ENCODE data around the gene C20orf144.
"Not testable (repeated sequence)": the region's sequence is repeated elsewhere in the genome, so short reads cannot be mapped to it uniquely, and the experiment has no call there.

C20orf144 gene

DNA sequence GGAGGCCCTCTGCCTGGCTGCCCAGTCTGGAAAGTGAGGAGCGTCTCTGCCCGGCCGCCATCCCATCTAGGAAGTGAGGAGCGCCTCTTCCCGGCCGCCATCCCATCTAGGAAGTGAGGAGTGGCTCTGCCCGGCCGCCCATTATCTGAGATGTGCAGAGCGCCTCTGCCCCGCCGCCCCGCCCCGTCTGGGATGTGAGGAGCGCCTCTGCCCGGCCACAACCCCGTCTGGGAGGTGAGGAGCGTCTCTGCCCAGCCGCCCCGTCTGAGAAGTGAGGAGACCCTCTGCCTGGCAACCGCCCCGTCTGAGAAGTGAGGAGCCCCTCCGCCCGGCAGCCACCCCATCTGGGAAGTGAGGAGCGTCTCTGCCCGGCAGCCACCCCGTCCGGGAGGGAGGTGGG is 36.8 kb downstream of the C20orf144 start:
- not testable (repeated sequence) for DNase-seq

DNA sequence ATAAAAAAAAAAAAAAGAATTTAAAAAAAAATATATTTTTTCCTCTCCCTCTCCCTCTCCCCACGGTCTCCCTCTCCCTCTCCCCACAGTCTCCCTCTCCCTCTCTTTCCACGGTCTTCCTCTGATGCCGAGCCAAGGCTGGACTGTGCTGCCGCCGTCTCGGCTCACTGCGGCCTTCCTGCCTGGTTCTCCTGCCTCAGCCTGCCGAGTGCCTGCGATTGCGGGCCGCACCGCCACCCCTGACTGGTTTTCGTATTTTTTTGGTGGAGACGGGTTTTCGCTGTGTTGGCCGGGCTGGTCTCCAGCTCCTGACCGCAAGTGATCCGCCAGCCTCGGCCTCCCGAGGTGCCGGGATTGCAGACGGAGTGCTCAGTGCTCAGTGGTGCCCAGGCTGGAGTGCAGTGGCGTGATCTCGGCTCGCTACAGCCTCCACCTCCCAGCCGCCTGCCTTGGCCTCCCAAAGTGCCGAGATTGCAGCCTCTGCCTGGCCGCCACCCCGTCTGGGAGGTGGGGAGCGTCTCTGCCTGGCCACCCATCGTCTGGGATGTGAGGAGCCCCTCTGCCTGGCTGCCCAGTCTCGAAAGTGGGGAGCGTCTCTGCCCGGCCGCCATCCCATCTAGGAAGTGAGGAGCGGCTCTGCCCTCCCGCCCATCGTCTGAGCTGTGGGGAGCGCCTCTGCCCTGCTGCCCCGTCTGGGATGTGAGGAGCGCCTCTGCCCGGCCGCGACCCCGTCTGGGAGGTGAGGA is 38.7 kb downstream of the C20orf144 start:
- DNase-seq, result not testable (repeated sequence)

DNA sequence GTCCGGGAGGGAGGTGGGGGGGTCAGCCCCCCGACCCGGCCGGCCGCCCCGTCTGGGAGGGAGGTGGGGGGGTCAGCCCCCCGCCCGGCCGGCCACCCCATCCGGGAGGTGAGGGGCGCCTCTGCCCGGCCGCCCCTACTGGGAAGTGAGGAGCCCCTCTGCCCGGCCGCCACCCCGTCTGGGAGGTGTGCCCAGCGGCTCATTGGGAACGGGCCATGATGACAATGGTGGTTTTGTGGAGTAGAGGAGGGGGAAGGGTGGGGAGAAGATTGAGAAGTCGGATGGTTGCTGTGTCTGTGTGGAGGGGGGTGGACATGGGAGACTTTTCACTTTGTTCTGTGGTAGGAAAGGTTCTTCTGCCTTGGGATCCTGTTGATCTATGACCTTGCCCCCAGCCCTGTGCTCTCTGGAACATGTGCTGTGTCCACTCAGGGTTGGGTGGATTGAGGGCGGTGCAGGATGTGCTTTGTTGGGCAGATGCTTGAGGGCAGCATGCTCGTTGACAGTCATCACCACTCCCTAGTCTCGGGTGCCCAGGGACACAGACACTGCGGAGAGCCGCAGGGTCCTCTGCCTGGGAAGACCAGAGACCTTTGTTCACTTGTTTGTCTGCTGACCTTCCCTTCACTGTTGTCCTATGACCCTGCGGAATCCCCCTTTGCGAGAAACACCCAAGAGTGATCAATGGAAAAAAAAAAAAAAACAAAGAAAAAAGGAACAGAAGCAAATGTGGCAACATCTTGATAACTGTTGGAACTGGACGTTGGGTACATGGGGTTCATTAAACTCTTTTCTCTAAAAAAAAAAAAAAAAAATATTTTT is 39.7 kb downstream of the C20orf144 start:
- no peak for DNase-seq

DNA sequence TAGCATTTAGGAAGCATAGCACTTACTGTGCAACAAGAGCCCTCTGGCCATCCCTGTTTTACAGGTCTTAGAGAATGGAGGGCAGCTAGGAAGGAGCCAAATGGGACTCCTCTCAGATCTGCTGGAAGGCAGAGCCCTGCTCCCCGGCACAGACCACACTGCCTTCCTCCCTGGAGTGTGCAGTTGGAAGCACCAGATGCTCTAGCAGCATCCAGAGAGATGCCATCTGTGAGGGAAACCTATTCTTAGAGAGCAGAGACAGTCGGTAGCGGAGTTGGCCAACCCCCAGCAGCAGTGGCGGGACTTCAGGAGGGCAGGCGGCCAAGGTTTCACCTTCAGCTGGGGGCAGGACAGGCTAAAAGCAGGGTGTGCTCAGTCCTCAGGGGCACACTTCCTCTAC is 40.7 kb downstream of the C20orf144 start:
- DNase-seq, result no peak

DNA sequence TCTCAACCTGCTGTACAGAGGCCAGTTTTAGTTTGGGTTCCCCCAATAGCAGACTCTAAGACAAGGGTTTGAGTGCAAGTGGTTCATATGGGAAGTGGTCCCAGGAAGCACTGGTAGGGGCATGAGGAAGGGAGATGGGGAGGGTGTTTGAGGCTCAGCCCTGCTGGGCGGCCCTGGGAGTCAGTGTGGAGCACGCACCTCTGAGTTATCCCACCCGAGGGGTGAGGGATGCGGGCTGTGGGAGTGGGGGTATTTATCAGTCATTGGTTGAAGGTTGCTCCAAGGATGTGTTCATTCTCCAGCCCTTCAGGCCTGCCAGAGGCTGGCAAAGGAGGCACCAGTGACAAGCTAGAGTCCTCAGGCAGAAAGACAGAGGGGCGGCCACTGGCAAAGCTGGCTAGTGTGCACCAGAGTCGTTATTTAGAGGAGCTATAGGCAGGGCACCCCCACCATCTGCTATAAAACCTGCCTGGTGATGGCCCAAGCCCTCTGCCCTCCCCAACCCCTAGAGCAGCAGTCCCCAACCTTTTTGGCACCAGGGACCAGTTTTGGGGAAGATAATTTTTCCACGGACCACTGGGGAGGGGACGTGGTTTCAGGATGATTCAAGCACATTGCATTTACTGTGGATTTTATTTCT is 41.5 kb downstream of the C20orf144 start:
- no peak for DNase-seq

DNA sequence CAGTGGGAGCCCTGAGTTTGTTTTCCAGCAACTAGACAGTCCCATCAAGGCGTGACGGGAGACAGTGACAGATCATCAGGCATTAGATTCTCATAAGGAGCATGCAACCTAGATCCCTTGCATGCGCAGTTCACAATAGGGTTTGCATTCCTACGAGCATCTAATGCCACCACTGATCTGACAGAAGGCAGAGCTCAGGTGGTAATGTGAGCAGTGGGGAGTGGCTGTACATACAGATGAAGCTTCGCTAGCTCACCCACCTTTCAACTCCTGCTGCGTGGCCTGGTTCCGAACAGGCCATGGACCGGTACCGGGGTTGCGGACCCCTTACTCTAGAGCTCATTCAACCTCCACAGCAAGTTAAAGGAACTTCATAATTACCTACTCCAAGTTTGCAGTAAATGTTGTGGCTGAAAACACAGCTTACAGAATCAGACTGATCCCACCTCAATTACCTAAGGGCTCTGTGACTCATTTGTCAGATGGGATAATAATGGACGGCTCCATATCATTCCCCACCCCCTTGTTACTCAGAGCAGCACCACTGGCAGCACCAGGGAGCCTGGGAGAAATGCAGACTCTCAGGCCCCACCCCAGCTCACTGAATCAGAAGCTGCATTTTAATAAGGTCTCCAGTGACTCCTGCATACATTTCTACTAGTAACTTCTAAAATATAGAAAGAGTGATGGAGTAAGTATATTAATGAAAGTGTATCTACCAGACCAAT is 42.2 kb downstream of the C20orf144 start:
- DNase-seq, result no peak

DNA sequence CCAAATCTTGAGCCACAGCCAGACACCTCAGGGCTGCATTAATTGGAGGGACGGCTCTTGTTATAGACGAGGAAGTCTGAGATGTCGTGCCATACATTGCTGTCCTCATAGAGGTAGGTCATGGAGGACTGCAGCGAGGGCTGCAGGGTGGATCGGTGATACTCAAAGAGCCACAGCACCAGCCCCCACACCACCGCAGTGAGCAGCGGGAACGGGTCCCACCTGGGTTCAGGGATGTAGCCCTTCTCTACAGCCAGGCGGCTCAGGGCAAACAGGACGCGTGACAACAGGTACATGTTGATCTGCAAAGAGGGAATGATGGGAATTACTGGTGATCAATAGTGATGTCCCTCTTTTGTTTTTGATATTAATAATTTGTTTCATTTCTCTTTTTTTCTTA is 45.5 kb downstream of the C20orf144 start:
- DNase-seq, result no peak

DNA sequence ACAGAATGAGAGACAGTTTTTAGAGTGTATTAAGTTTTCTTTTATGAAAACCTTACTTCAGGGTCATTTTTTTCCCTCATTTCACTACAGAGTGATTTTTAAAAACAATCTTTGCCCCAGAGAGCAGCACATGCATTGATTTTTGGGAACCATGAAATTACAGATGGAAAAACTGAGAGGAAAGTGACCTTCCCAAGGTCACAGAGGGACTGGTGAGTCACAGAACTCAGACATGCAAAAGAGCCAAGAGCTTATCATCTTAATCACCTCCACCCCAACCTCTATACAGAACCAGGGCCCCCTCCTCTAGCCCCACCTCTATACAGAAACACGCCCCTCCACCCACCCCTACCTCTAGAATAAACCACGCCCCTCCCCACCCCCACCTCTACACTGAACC is 47.3 kb downstream of the C20orf144 start:
- no peak for DNase-seq

DNA sequence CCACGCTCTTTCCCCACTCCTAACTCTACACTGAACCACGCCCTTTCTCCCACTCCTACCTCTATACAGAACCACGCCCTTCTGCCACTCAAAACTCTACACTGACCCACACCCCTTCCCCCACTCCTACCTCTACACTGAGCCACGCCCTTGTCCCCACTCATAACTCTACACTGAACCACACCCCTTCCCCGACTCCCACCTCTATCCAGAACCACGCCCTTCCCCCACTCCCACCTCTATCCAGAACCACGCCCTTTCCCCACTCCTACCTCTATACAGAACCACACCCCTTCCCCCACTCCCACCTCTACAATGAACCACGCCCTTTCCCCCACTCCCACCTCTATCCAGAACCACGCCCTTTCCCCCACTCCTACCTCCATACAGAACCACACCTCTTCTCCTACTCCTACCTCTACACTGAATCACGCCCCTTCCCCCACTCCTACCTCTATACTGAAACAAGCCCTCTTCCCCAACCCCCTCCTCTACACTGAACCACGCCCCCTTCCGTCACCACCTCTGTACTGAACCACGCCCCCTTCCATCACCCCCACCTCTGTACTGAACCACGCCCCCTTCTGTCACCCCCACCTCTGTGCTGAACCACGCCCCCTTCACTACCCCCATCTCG is 47.9 kb downstream of the C20orf144 start:
- DNase-seq, result no peak

DNA sequence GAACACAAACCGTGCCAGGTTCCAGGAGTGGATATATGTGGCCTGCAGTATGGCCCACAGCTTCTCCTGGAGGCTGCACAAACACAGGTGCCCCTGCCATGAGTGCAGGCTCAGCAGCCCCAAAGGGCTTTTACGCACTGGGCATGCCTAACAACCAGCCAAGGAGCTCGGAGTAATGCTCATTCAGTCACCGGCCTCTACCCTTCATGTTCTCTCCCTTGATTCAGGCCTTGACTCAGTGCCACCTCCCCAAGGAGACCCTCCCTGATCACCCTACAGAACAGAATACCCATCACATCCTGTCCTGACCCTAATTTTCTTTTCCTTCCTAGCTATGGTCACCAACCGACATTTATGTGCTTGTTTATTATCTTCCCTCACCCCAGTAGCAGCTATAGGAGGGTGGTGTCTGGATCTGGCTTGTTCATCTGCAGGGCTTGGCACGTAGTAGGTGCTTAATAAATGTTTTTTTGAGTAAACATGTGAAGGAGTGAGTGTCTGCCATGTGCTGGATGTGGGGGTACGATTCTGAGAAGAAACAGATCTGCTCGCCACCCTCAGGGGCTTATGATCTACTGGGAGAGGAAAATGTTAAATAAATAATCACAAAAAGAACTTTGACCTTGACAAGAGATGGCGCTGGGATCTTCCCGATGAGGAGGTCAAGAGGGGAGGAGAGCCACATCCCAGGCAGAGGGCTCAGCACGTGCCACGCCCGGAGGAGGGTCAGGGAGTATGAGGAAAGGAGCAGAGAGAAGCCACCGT is 48.7 kb downstream of the C20orf144 start:
- DNase-seq, result no peak

DNA sequence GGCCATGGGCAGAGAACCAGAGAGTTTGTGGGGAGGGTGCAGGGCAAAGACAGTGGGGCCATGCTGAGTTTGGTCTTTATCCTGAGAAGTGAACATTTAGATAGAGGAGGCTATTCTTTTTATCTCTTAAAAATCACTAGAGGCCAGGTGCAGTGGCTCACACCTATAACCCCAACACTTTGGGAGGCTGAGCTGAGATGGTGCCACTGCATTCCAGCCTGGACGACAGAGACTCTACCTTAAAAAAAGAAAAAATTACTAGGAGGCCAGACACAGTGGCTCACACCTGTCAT is 49.3 kb downstream of the C20orf144 start:
- no peak for DNase-seq
